B cell (primary cell): ENCODE data around the gene VAV3. TPM values are rescaled to one million over a fixed set of nuclear protein-coding genes. Genes with fewer than 3 reads are reported as not detected.

ENCODE experiments used
- ATAC-seq: fragments of 200-7000 bp; cut with Tn5 transposase; one replicate; pipeline ENCODE4 v1.10.0; 2021; ENCODE audit warnings: low read depth, mild to moderate bottlenecking, moderate number of reproducible peaks, moderate library complexity
- CTCF ChIA-PET: fragments of 350-600 bp; sonication (Branson Sonifier 250); formaldehyde crosslinking; loops from one replicate; lab custom pipeline; 2021; ENCODE audit warnings: antibody characterized with exemption, inconsistent platforms; lab: Charles Lee
- POLR2A ChIA-PET: fragments of 350-600 bp; sonication (Branson Sonifier 250); formaldehyde crosslinking; loops from one replicate; lab custom pipeline; 2021; ENCODE audit warnings: antibody characterized with exemption; lab: Charles Lee
- DNase-seq: peaks from one replicate; pipeline ENCODE4 v3.0.0; 2013
- H2AFZ ChIP-seq: 2 replicates; pipeline ENCODE4 v1.6.1; 2012; ENCODE audit warnings: mild to moderate bottlenecking, low read depth, low read length; ENCODE audit not compliant: insufficient read depth, poor library complexity, severe bottlenecking
- H3K27ac ChIP-seq, 2 donors: 1 replicate in 1 of 2; 2 replicates in 1 of 2; pipeline ENCODE4 v1.5.1; 2012 to 2013; ENCODE audit warnings: low read length in 2 of 2, mild to moderate bottlenecking in 2 of 2, moderate library complexity in 1 of 2
- H3K27me3 ChIP-seq, 4 experiments: fragments of 200-600 bp in 1 of 4; sonication (generic) in 1 of 4; replicated peaks in 1 of 4; 1 replicate in 2 of 4; 2 replicates in 2 of 4; pipeline versions ENCODE4 v1.6.1 to v1.7.0; 2013 to 2016; ENCODE audit warnings: low read length in 3 of 4, mild to moderate bottlenecking in 2 of 4, mixed read lengths in 1 of 4, moderate library complexity in 1 of 4; ENCODE audit not compliant: insufficient read depth in 4 of 4, control insufficient read depth in 3 of 4; ENCODE audit errors: control extremely low read depth in 1 of 4
- H3K36me3 ChIP-seq, 2 experiments: replicated peaks in 1 of 2; 1 replicate in 1 of 2; 2 replicates in 1 of 2; pipeline versions ENCODE4 v1.6.1 to v1.7.1; 2013; ENCODE audit warnings: low read length in 1 of 2; ENCODE audit not compliant: insufficient read depth in 2 of 2, control insufficient read depth in 1 of 2; ENCODE audit errors: control extremely low read depth in 1 of 2, extremely low read depth in 1 of 2
- H3K4me1 ChIP-seq, 2 donors: fragments of 200-600 bp in 1 of 2; sonication (generic) in 1 of 2; 1 replicate in 1 of 2; 2 replicates in 1 of 2; pipeline versions ENCODE4 v1.5.1 to v1.6.1; 2013 to 2017; ENCODE audit warnings: low read length in 2 of 2; ENCODE audit not compliant: control insufficient read depth in 2 of 2, insufficient read depth in 2 of 2
- H3K4me2 ChIP-seq: replicated peaks from 2 replicates; pipeline ENCODE3; 2012; ENCODE audit warnings: mild to moderate bottlenecking, low read depth, low read length; ENCODE audit not compliant: poor library complexity, severe bottlenecking
- H3K4me3 ChIP-seq, 5 experiments: fragments of 200-600 bp in 1 of 5; sonication (generic) in 1 of 5; 1 replicate in 3 of 5; 2 replicates in 2 of 5; pipeline versions ENCODE4 v1.5.1 to v1.7.0; 2011 to 2016; ENCODE audit warnings: low read length in 4 of 5, mild to moderate bottlenecking in 4 of 5, low read depth in 2 of 5, control low read depth in 1 of 5, moderate library complexity in 1 of 5; ENCODE audit not compliant: insufficient read depth in 1 of 5; ENCODE audit errors: control extremely low read depth in 1 of 5, extremely low read depth in 1 of 5
- H3K79me2 ChIP-seq: fragments of 200-600 bp; sonication (generic); one replicate; pipeline ENCODE4 v1.6.0; 2016; ENCODE audit warnings: low read length; ENCODE audit not compliant: control insufficient read depth, insufficient read depth
- H3K9ac ChIP-seq: fragments of 200-600 bp; sonication (generic); 2 replicates; pipeline ENCODE4 v1.6.1; 2017; ENCODE audit warnings: mild to moderate bottlenecking, low read length, moderate library complexity
- H3K9me3 ChIP-seq, 3 donors: one replicate each; pipeline versions ENCODE4 v1.6.1 to v1.7.1; 2013; ENCODE audit warnings: low read length in 2 of 3; ENCODE audit not compliant: control insufficient read depth in 2 of 3, insufficient read depth in 1 of 3; ENCODE audit errors: control extremely low read depth in 1 of 3
- H4K20me1 ChIP-seq: 2 replicates; pipeline ENCODE4 v1.6.0; 2012; ENCODE audit warnings: mild to moderate bottlenecking, low read length; ENCODE audit not compliant: insufficient read depth, control insufficient read depth, poor library complexity, severe bottlenecking
- H3K27ac Mint-ChIP-seq: one replicate; pipeline ENCODE4 v1.8.0; 2021; ENCODE audit warnings: mixed read lengths
- H3K27me3 Mint-ChIP-seq: one replicate; pipeline ENCODE4 v1.8.0; 2021; ENCODE audit warnings: mixed read lengths
- H3K4me1 Mint-ChIP-seq: one replicate; pipeline ENCODE4 v1.8.0; 2021; ENCODE audit warnings: mixed read lengths
- H3K4me3 Mint-ChIP-seq: one replicate; pipeline ENCODE4 v1.8.0; 2021; ENCODE audit warnings: mixed read lengths
- H3K9me3 Mint-ChIP-seq: one replicate; pipeline ENCODE4 v1.8.0; 2022; ENCODE audit warnings: mixed read lengths; ENCODE audit not compliant: insufficient read depth
- EZH2 ChIP-seq: IDR thresholded peaks from 2 replicates; pipeline ENCODE4 v1.6.1; 2012; ENCODE audit warnings: borderline replicate concordance, low read depth, mild to moderate bottlenecking, moderate library complexity, low read length; ENCODE audit not compliant: insufficient read depth, poor library complexity, severe bottlenecking
- WGBS: methylation state at CpG from one replicate; pipeline ENCODE4 v1.1.5; 2013; ENCODE audit warnings: missing lambda C conversion rate; ENCODE audit not compliant: insufficient coverage; 5-methylcytosine and 5-hydroxymethylcytosine counted together
- intact Hi-C: fragments of 100-400 bp; cut with micrococcal nuclease; formaldehyde crosslinking; loops from one replicate; pipeline ENCODE4 v1.10.0; 2022
- polyA plus RNA-seq: library from polyadenylated mRNA; depleted of rRNA; stranded (reverse); fragments of >200 nt; gene quantifications from 2 replicates; pipeline ENCODE4 v1.2.3, GENCODE V29; 2012
- total RNA-seq, 2 donors: library from RNA; stranded (reverse); fragments of 120-200 nt in 1 of 2; gene quantifications; 1 replicate in 1 of 2; 2 replicates in 1 of 2; pipeline versions ENCODE4 v1.2.3 to v1.2.4, GENCODE V29; 2013 to 2022
- TF ChIP-seq, protein P1 (sequence below): fragments of 200-600 bp; IDR thresholded peaks from one replicate; pipeline ENCODE4 v1.8.0; 2022; ENCODE audit warnings: antibody characterized with exemption, mild to moderate bottlenecking

The VAV3 gene
- total and polyA plus RNA-seq, 2 donors (not counting 1 experiment from before 2014, with no cell fraction given), result 14.8 to 32.5 TPM

DNA sequence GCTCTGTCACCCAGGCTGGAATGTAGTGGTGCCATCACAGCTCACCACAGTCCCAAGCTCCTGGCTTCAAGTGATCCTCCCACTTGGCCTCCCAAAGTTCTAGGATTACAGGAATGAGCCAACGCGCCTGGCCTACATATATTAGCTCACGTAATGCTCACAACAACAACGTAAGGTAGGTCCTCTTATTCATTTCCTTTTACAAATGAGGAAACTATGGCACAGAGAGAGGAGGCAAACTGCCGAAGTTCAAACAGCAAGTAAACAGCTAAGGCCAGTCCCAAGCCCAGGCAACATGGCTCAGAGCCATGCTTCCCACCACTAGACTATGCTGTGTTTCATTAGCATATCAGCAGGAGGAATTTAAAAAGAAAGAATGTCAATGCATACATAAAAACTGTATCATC is 284.4 kb downstream of the VAV3 start:
- intact Hi-C loops, result no loop called here
- H3K27me3 ChIP-seq, result no peaks in the 10 kb centered on the region
- H3K4me3 ChIP-seq, result no peak overlapping the region
- 100% methylated on average over 1 of the region's 5 CpGs for WGBS
- no peak overlapping the region for H3K4me3 Mint-ChIP-seq
- H3K79me2 ChIP-seq, result no peaks in the 10 kb centered on the region
- ATAC-seq, result no peak
- peaks cover under 1% of the 10 kb centered on the region for H3K9me3 Mint-ChIP-seq
- H3K4me1 ChIP-seq, result no peaks in the 10 kb centered on the region
- no peak overlapping the region for H2AFZ ChIP-seq
- H3K36me3 ChIP-seq, result peaks cover 5 to 15% of the 10 kb centered on the region in 2 experiments
- no peak overlapping the region for H3K9ac ChIP-seq
- ChIA-PET CTCF (no interaction called here), POLR2A (no interaction called here)
- no peak for TF ChIP-seq EZH2
- TF ChIP-seq, protein P1, sequence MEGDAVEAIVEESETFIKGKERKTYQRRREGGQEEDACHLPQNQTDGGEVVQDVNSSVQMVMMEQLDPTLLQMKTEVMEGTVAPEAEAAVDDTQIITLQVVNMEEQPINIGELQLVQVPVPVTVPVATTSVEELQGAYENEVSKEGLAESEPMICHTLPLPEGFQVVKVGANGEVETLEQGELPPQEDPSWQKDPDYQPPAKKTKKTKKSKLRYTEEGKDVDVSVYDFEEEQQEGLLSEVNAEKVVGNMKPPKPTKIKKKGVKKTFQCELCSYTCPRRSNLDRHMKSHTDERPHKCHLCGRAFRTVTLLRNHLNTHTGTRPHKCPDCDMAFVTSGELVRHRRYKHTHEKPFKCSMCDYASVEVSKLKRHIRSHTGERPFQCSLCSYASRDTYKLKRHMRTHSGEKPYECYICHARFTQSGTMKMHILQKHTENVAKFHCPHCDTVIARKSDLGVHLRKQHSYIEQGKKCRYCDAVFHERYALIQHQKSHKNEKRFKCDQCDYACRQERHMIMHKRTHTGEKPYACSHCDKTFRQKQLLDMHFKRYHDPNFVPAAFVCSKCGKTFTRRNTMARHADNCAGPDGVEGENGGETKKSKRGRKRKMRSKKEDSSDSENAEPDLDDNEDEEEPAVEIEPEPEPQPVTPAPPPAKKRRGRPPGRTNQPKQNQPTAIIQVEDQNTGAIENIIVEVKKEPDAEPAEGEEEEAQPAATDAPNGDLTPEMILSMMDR, result no peak
- no peaks in the 10 kb centered on the region for H4K20me1 ChIP-seq
- H3K4me1 Mint-ChIP-seq, result no peaks in the 10 kb centered on the region
- H3K27ac Mint-ChIP-seq, result no peak overlapping the region
- no peak for DNase-seq
- H3K27me3 Mint-ChIP-seq, result no peaks in the 10 kb centered on the region
- H3K4me2 ChIP-seq, result no peak overlapping the region
- H3K27ac ChIP-seq, result no peak overlapping the region
- no peaks in the 10 kb centered on the region for H3K9me3 ChIP-seq

DNA sequence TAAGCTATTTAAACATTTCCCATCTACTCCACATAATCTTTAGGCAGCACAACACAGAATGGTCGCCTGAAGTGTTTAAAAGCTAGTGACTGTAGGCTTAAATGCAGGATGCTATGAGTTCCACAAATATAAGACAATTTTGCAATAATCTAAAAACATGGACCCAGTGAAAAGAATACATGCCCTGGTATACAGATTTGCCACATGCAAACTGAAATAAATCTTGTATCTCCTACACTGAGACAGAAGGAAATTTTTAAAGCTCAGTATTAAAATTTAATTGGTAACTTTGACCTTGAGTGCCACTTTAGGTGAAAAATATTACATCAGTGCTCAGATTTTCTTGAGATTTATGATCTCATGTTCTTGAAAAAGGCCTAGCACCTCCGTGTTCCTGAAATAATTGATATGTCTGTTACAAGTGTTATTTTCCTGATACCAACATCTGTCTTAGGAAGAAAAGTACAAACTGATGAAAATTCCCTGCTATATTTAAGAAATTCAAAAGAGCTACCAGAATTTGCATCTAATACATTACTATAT is 285.5 kb downstream of the VAV3 start:
- POLR2A ChIA-PET, result no interaction called here

More for the DNA sequence above, 285.5 kb downstream of the VAV3 start:
- Mint-ChIP-seq H3K27ac (no peak overlapping the region), H3K4me1 (no peaks in the 10 kb centered on the region), H3K27me3 (no peaks in the 10 kb centered on the region), H3K4me3 (no peak overlapping the region), H3K9me3 (peaks cover 3% of the 10 kb centered on the region)
- Histone ChIP-seq H3K79me2 (no peaks in the 10 kb centered on the region), H3K27ac (no peak overlapping the region), H4K20me1 (no peaks in the 10 kb centered on the region), H3K9ac (no peak overlapping the region), H3K36me3 (peaks cover 14 to 24% of the 10 kb centered on the region in 2 experiments), H3K4me3 (no peak overlapping the region), H3K4me1 (no peaks in the 10 kb centered on the region), H3K27me3 (no peaks in the 10 kb centered on the region), H3K9me3 (peaks cover 0 to 4% (median 2%) of the 10 kb centered on the region in 3 donors), H3K4me2 (no peak overlapping the region), H2AFZ (no peak overlapping the region)
- CTCF ChIA-PET, result no interaction called here
- DNase-seq, result no peak
- no peak for ATAC-seq
- TF ChIP-seq EZH2, result no peak
- TF ChIP-seq, protein P1, result no peak
- whole genome bisulfite sequencing, result no CpG with 5 or more reads among the region's 2 CpGs
- intact Hi-C loops, result no loop called here
